ENCODE data around the gene VMP1. TPM values are rescaled to one million over a fixed set of nuclear protein-coding genes. Genes with fewer than 3 reads are reported as not detected.
A peak's percentile ranks its signal among the peaks of the same experiment; 100 is the strongest.

Gene VMP1
- total and polyA plus RNA-seq, 2 of the 13 experiments (the other 11 are each of a cell fraction or from before 2014, with no cell fraction given) = 186 to 271 TPM

- TF ChIP-seq ZBTB4 (CRISPR knock-in tag; IDR thresholded peaks at IDR 0.05; ENCODE audit: borderline replicate concordance) = no peak
- TF ChIP-seq GLMP (CRISPR knock-in tag; IDR thresholded peaks at IDR 0.05; ENCODE audit: borderline replicate concordance) = no peak
- no peak for TF ChIP-seq PLRG1 (conservative IDR thresholded peaks at IDR 0.05)
- TF ChIP-seq SOX5 (CRISPR knock-in tag; IDR thresholded peaks at IDR 0.05; ENCODE audit: borderline replicate concordance) = peak; percentile 21; the same call in 1 of the 2 replicates
- TF ChIP-seq ZNF333 (CRISPR knock-in tag; IDR thresholded peaks at IDR 0.05; ENCODE audit: borderline replicate concordance) = no peak
- TF ChIP-seq CENPX (CRISPR knock-in tag; IDR thresholded peaks at IDR 0.05) = no peak
- TF ChIP-seq KLF11 (CRISPR knock-in tag; IDR thresholded peaks at IDR 0.05) = 0 out of 2 replicates have a peak, but pooled peaks have one; percentile 45
- no peak for TF ChIP-seq TBL1XR1 (IDR thresholded peaks at IDR 0.05; ENCODE audit: borderline replicate concordance, low read length, partially characterized antibody)
- TF ChIP-seq PREB (CRISPR knock-in tag; IDR thresholded peaks at IDR 0.05) = no peak
- no peak for TF ChIP-seq ZNF205 (CRISPR knock-in tag; IDR thresholded peaks at IDR 0.05)
- no peak for TF ChIP-seq ZNF496 (CRISPR knock-in tag; IDR thresholded peaks at IDR 0.05; ENCODE audit: insufficient replicate concordance)
- TF ChIP-seq STAT6 (CRISPR knock-in tag; IDR thresholded peaks at IDR 0.05; ENCODE audit: borderline replicate concordance) = no peak
- TF ChIP-seq ELF3 (CRISPR knock-in tag; IDR thresholded peaks at IDR 0.05) = peak; percentile 53; the same call in 1 of the 2 replicates
- no peak for TF ChIP-seq TCF7 (IDR thresholded peaks at IDR 0.05; ENCODE audit: low read depth)
- TF ChIP-seq SIX1 (CRISPR knock-in tag; IDR thresholded peaks at IDR 0.05; ENCODE audit: borderline replicate concordance) = no peak
- no peak for TF ChIP-seq ZEB1 (IDR thresholded peaks at IDR 0.05; ENCODE audit: insufficient replicate concordance, low read depth)
- no peak for TF ChIP-seq ZNF788 (CRISPR knock-in tag; IDR thresholded peaks at IDR 0.05; ENCODE audit: borderline replicate concordance)
- TF ChIP-seq HCFC1 (IDR thresholded peaks at IDR 0.05; ENCODE audit: low read depth, low read length) = no peak
- peak in 1 of 2 experiments; percentile 86; a peak in 2 of 4 replicates for TF ChIP-seq ATF4 (CRISPR knock-in tag; IDR thresholded peaks at IDR 0.05)
- TF ChIP-seq REL (CRISPR knock-in tag; conservative IDR thresholded peaks at IDR 0.05) = no peak
These were observed 122.0 kb downstream of the VMP1 start (continued) for GRCh38 chr17:59829217-59830006.
